ENCODE results near the gene PHLDB1.

DNA sequence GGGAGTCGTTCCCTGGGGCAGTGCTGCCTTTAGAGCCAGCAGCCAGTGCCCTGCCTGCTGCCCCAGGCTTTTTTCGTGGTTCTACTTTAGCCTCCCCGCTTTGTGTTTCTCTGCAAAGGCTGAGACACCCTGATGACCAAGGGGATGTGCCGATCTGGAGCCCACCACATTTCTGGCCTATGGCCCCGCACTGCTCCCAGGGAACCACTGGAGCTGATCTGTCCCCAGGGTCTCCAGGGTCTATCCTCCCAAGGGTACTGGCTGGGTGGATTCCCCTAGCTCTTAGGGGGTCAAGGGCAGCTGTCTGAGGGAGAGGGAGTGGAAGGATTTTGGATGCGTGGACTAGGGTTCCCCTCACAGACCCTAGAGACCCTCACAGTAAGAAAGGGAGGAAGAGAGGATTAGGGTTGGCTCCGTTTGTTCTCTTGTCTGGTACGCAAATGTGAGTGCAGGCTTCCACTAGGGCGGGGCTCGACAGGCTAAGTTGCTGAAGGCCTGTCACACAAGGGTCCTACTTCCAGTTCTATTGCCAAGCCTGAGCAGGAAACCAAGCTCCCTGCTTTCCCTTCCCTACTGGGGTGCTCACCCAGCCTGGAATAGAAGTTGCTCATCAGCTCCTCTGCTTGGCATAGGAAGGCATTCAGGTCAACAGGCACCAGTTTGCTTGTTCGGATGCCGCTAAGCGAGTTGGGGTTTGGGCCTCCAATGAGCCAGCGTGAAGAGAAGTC is 52.7 kb downstream of the PHLDB1 start:
- TF ChIP-seq, protein P1, sequence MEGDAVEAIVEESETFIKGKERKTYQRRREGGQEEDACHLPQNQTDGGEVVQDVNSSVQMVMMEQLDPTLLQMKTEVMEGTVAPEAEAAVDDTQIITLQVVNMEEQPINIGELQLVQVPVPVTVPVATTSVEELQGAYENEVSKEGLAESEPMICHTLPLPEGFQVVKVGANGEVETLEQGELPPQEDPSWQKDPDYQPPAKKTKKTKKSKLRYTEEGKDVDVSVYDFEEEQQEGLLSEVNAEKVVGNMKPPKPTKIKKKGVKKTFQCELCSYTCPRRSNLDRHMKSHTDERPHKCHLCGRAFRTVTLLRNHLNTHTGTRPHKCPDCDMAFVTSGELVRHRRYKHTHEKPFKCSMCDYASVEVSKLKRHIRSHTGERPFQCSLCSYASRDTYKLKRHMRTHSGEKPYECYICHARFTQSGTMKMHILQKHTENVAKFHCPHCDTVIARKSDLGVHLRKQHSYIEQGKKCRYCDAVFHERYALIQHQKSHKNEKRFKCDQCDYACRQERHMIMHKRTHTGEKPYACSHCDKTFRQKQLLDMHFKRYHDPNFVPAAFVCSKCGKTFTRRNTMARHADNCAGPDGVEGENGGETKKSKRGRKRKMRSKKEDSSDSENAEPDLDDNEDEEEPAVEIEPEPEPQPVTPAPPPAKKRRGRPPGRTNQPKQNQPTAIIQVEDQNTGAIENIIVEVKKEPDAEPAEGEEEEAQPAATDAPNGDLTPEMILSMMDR (IDR thresholded peaks at IDR 0.05): no peak
- TF ChIP-seq POLR2A (IDR thresholded peaks at IDR 0.05): no peak

All from esophagus squamous epithelium (tissue), 4 donors.